IPS-15b (cell line): ENCODE measurements around the gene RBFOX1.

Experiments used
- H3K27me3 ChIP-seq: one replicate; pipeline ENCODE4 v1.6.1; 2013; ENCODE audit warnings: low read length; ENCODE audit not compliant: control insufficient read depth, insufficient read depth
- H3K36me3 ChIP-seq: one replicate; pipeline ENCODE4 v1.6.1; 2013; ENCODE audit warnings: low read length; ENCODE audit not compliant: control insufficient read depth, insufficient read depth
- H3K4me1 ChIP-seq: one replicate; pipeline ENCODE4 v1.6.1; 2013; ENCODE audit warnings: mild to moderate bottlenecking, low read length; ENCODE audit not compliant: control insufficient read depth, insufficient read depth
- H3K4me3 ChIP-seq: one replicate; pipeline ENCODE4 v1.5.1; 2013; ENCODE audit warnings: low read depth, low read length
- H3K9ac ChIP-seq: one replicate; pipeline ENCODE4 v1.6.1; 2013; ENCODE audit warnings: low read depth, mild to moderate bottlenecking, low read length
- H3K9me3 ChIP-seq: one replicate; pipeline ENCODE4 v1.6.1; 2013; ENCODE audit warnings: mild to moderate bottlenecking, low read length; ENCODE audit not compliant: control insufficient read depth, insufficient read depth

The RBFOX1 gene

DNA sequence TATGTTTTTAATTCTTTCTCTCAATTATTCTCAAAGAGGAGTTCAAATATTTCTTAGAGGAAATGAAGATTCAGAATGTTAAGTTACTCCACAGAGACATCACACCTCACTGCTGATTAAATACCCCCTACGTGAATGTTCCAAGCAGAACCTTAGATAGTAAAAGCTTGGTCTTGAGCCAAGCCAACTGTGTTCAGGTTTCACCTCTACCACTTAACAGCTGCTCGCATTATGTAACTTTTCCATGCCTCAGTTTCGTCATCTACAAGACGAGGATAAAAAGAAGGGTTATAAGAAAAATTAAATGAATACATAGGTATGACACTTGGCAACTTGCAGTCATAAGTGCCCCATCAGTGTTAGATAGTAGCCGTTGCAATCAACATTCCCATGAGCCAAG, 356.2 kb downstream of the RBFOX1 start:
- no peaks in the 10 kb centered on the region for H3K36me3 ChIP-seq
- H3K4me1 ChIP-seq = no peaks in the 10 kb centered on the region
- H3K9ac ChIP-seq = no peak overlapping the region
- no peak overlapping the region for H3K4me3 ChIP-seq
- H3K9me3 ChIP-seq = no peaks in the 10 kb centered on the region
- H3K27me3 ChIP-seq = no peaks in the 10 kb centered on the region

DNA sequence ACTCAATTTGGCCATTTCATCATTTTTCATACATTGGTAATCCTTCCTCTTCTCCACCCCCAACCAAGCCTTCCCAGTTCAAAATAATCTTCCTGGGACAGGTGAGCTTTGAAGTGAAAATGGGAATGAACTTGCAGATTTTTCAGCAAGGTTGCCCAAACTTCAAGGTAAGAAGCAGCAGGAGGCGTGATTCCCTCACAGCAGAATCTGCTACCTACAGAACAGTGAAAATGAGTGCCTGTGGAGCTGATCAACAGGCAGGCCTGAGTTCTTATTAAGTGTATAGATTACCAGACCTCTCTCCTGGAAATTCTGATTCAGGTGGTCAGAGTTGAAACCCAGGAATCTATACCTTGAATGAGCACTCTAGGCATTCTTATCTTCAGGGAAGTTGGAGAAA, 356.6 kb downstream of the RBFOX1 start:
- Histone ChIP-seq H3K9ac (no peak overlapping the region), H3K4me3 (no peak overlapping the region), H3K9me3 (no peaks in the 10 kb centered on the region), H3K27me3 (no peaks in the 10 kb centered on the region), H3K4me1 (no peaks in the 10 kb centered on the region), H3K36me3 (no peaks in the 10 kb centered on the region)

GRCh38 chr16:7691533-7691932, 358.9 kb downstream of the RBFOX1 start:
- Histone ChIP-seq H3K4me3 (no peak overlapping the region), H3K36me3 (no peaks in the 10 kb centered on the region), H3K4me1 (no peaks in the 10 kb centered on the region), H3K9ac (no peak overlapping the region), H3K27me3 (no peaks in the 10 kb centered on the region), H3K9me3 (no peaks in the 10 kb centered on the region)

- Histone ChIP-seq H3K4me3 (no peak overlapping the region), H3K9me3 (peaks cover 2% of the 10 kb centered on the region), H3K4me1 (no peaks in the 10 kb centered on the region), H3K9ac (no peak overlapping the region), H3K27me3 (no peaks in the 10 kb centered on the region), H3K36me3 (no peaks in the 10 kb centered on the region)
These were observed 371.0 kb downstream of the RBFOX1 start for GRCh38 chr16:7703672-7704071.

GRCh38 chr16:7705885-7706284, 373.2 kb downstream of the RBFOX1 start:
- H3K9me3 ChIP-seq = peaks cover 2% of the 10 kb centered on the region
- H3K36me3 ChIP-seq = no peaks in the 10 kb centered on the region
- H3K27me3 ChIP-seq = no peaks in the 10 kb centered on the region
- H3K9ac ChIP-seq = no peak overlapping the region
- H3K4me3 ChIP-seq = no peak overlapping the region
- no peaks in the 10 kb centered on the region for H3K4me1 ChIP-seq

- H3K4me3 ChIP-seq = no peak overlapping the region
- no peak overlapping the region for H3K9ac ChIP-seq
- no peaks in the 10 kb centered on the region for H3K4me1 ChIP-seq
- no peaks in the 10 kb centered on the region for H3K36me3 ChIP-seq
- H3K27me3 ChIP-seq = no peaks in the 10 kb centered on the region
- H3K9me3 ChIP-seq = no peaks in the 10 kb centered on the region
These were observed 376.5 kb downstream of the RBFOX1 start for GRCh38 chr16:7709186-7709585.

DNA sequence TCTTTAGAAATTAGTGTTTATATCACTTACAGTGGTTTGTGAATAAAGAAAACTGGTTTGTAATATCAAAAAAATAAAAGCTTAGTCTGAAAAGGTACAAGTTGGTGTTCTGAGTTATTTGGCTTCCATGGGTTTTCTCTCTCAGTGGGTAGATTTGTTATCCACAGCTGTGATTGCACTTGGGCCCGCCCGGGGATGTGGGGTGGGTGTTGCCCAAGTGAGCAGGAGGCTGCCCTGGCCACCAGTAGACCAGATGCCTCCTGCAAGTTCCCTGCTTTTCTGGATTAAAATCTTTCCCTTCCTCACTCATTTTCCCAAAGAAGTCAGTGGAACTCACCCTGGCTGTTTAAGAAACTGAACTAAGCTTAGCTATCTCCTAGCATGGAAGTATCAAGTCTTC, 380.6 kb downstream of the RBFOX1 start:
- Histone ChIP-seq H3K27me3 (no peaks in the 10 kb centered on the region), H3K9me3 (no peaks in the 10 kb centered on the region), H3K4me3 (no peak overlapping the region), H3K36me3 (no peaks in the 10 kb centered on the region), H3K9ac (no peak overlapping the region), H3K4me1 (peaks cover 7% of the 10 kb centered on the region)

GRCh38 chr16:7714775-7715174, 382.1 kb downstream of the RBFOX1 start:
- H3K27me3 ChIP-seq = no peaks in the 10 kb centered on the region
- H3K9ac ChIP-seq = no peak overlapping the region
- no peaks in the 10 kb centered on the region for H3K9me3 ChIP-seq
- H3K4me3 ChIP-seq = no peak overlapping the region
- peaks cover 7% of the 10 kb centered on the region for H3K4me1 ChIP-seq
- H3K36me3 ChIP-seq = no peaks in the 10 kb centered on the region

GRCh38 chr16:7716660-7717550, 384.3 kb downstream of the RBFOX1 start:
- H3K9ac ChIP-seq = no peak overlapping the region
- no peak overlapping the region for H3K4me3 ChIP-seq
- no peaks in the 10 kb centered on the region for H3K36me3 ChIP-seq
- H3K4me1 ChIP-seq = peaks cover 7% of the 10 kb centered on the region
- H3K27me3 ChIP-seq = no peaks in the 10 kb centered on the region
- no peaks in the 10 kb centered on the region for H3K9me3 ChIP-seq

DNA sequence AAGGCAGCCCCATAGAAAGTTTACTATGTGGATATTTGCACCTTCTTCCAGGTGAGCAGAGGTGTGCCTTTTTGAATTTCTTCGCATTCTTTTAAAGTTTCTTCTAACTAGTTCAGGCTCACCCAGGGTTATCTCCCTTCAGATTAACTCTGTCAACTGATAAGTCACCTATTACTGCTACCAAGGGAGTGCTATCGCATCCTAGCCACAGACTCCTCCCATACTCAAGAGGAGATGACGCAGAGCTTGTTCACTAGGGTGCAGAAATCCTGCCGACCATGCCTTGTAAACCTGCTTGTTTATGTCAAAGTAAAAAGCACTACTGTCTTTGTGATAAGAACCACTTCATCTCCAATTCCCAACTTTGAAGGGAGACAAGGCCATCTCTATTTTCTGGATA, 390.1 kb downstream of the RBFOX1 start:
- H3K36me3 ChIP-seq = no peaks in the 10 kb centered on the region
- no peak overlapping the region for H3K9ac ChIP-seq
- H3K27me3 ChIP-seq = no peaks in the 10 kb centered on the region
- H3K9me3 ChIP-seq = no peaks in the 10 kb centered on the region
- H3K4me1 ChIP-seq = peaks cover 3% of the 10 kb centered on the region
- H3K4me3 ChIP-seq = no peak overlapping the region

- Histone ChIP-seq H3K9ac (no peak overlapping the region), H3K4me3 (no peak overlapping the region), H3K9me3 (no peaks in the 10 kb centered on the region), H3K36me3 (no peaks in the 10 kb centered on the region), H3K4me1 (no peaks in the 10 kb centered on the region), H3K27me3 (no peaks in the 10 kb centered on the region)
These were observed 398.5 kb downstream of the RBFOX1 start for GRCh38 chr16:7731141-7731540.

DNA sequence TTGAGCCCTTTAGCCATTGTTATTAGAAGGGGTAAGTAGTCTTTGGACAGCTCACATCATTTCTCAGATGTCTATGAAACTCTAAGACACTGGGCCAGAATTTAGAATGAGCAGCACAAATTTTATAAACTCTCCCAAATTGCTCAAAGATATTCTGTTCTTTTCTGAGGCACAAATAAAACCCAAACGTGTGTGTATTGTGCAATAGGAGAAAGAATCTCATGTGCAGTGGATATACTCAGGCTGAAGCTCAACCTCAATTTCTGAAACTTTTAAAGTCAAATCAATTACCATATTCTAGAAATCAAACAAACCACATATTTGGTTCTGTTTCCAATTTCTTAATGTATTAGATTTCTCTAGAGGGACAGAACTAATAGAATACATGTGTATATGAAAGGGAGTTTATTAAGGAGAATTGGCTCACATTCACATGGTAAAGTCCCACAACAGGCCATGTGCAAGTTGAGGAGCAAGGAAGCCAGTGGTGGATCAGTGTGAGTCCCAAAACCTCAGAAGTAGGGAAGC, 403.6 kb downstream of the RBFOX1 start:
- no peaks in the 10 kb centered on the region for H3K9me3 ChIP-seq
- no peaks in the 10 kb centered on the region for H3K36me3 ChIP-seq
- H3K4me3 ChIP-seq = no peak overlapping the region
- H3K4me1 ChIP-seq = no peaks in the 10 kb centered on the region
- H3K27me3 ChIP-seq = no peaks in the 10 kb centered on the region
- H3K9ac ChIP-seq = no peak overlapping the region
